Fibroblast of gingiva (primary cell): Measurements from ENCODE around the gene CDK19.
"Not testable (repeated sequence)": the region's sequence is repeated elsewhere in the genome, so short reads cannot be mapped to it uniquely, and the experiment has no call there.

ENCODE experiments used
- DNase-seq: peaks from one replicate; pipeline ENCODE4 v3.0.0-alpha.2; 2011; ENCODE audit warnings: low read depth

CDK19 gene

DNA sequence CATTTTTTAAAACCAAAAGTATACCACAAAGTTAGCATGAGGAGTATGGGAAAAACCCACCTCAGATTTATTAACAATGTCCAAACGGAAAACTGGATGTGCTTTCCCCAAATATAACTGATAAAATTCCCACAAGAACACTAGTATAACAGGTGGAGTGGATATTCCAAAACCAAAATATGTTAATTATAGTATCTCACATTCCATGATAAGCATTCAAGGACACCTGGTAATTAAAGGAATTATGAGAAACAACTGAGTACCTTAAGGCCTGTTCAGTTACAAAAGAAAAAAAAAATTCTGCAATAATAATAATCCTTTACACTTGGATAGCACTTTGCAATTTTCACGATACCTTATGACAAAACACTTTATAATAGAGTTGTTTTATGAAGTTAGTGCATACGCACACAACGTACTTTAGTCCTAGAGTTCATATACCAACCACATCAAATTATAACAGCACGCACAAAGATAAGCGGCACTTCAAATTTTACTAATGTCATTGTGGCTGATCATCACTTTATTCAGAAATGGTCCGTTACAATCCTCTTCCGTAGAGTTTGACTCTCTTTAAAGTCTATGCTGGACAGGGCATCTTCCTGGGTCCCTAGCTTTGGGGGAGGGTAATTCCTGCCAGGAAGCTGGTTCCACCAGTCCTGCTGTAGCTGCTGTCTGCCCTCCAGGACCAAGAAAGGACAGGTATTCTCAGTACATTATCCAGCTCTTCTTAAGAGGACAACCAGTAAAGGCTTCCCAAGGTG lies 1.7 kb downstream of the CDK19 start:
- no peak for DNase-seq

DNA sequence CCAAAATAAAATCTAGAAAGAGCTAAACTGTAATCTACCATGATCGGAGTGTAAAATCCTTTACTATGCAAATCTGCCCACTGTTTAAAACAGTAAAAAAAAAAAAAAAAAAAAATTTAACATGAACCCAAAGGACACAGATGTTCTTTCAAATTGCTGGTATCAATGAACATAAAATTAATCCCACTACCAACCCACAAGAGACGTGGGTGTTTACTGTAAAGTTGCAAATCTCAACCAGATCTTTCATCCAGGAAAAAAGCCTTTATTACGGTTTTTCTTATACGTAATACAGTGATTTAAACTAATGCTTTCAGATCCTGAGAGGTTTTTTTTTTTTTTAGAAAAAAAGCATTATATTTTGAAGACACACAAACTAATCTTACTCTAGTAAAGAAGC lies 2.5 kb downstream of the CDK19 start:
- DNase-seq = no peak

DNA sequence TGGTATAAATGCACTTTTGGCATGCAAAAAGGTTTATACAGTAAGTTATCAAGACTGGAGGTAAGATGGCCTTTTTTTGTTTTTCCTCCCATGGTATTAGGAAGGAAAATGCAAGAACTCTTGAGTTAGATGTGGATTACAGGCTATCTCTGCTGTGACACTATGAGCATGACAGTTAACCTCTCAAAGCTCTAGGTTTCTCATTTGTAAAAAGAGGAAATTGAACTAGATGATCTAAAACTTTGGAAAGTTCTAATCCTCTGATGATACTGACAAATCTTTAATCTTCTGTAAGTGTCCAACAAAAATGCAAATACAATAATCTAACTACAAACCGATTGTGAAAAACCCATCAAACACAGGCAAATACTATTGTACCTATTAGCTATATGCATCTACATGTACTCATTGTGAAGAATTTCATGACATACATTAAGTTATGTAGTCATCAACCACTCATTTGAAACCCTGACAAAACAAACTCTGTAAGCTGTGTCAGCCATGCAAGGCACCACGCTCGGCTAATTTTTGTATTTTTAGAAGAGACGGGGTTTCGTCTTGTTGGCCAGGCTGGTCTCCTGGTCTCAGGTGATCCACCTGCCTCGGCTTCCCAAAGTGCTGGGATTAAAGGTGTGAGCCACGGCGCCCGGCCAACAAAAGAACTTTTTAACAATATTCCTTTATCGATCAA lies 4.2 kb downstream of the CDK19 start:
- DNase-seq = no peak

DNA sequence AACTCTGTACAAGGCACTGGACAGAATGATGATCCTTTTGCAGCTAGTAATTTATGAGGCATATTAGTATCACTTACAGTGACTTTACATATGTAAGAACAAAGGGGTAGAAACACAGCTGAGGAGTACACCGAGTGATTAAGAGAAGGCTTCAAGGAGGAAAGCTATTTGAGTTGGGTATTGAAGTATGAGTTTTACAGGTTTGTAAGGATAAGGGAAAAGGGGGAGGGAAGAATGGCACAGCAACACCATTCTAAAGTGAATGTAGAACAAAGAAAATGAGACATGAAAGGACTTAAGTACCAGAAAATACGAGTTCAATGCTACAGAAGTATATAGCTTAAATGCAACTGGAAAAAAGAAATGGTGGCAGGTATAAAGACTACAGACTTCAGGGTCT lies 5.5 kb downstream of the CDK19 start:
- no peak for DNase-seq

DNA sequence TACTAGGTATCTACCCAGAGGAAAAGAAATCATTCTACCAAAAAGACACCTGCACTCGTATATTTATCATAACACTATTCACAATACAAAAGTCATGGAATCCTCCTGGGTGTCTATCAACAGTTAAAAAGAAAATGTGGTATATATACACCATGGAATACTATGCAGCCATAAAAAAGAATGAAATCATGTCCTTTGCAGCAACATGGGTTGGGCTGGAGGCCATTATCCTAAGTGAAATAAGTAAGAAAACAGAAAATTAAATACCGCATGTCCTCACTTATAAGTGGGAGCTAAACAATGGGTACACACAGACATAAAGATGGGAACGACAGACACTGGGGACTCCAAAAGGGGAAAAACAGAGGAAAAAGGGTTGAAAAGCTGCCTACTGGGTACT lies 13.1 kb downstream of the CDK19 start:
- DNase-seq = not testable (repeated sequence)

DNA sequence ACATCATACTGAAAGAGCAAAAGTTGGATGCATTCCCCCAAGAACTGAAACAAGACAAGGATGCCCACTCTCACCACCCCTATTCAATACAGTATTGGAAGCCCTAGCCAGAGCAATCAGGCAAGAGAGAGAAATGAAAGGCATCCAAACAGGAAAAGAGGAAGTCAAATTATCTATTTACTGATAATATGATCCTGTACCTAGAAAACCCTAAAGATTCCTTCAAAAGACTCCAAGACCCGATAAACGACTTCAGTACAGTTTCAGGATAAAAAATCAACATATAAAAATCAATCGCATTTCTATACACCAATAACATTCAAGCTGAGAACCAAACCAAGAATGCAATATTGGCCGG lies 14.5 kb downstream of the CDK19 start:
- DNase-seq = no peak

DNA sequence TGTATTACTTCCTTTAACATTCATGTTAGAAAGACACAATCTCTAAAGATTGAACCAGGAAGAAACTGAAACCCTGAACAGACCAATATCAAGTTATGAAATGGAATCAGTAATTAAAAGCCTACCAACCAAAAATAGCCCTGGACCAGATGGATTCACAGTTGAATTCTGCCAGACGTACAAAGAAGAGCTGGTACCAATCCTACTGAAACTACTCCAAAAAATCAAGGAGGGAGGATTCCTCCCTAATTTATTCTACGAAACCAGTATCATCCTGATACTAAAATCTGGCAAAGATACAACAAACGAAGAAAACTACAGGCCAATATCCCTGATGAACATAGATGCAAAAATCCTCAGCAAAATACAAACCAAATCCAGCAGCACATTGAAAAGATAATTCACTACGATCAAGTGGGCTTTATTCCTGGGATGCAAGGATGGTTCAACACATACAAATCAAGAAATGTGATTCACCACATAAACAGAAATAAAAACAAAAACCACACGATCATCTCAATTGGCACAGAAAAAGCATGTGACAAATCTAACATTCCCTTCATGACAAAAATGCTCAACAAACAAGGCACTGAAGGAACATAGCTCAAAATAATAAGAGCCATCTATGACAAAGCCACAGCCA lies 15.0 kb downstream of the CDK19 start:
- DNase-seq = no peak

DNA sequence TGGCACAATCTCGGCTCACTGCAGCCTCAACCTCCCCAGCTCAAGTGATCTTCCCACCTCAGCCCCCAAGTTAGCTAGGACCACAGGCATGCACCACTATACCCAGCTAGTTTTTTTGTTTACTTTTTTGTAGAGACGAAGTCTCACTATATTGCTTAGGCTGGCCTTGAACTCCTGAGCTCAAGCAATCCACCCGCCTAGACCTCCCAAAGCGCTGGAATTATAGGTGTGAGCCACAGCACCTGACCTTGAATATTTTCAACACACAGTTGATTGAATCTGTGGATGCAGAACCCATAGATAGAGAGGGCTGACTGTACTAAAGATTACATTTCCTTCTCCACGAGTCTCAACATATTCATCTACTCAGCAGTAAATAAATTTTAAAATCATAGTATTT lies 15.6 kb downstream of the CDK19 start:
- DNase-seq = no peak

DNA sequence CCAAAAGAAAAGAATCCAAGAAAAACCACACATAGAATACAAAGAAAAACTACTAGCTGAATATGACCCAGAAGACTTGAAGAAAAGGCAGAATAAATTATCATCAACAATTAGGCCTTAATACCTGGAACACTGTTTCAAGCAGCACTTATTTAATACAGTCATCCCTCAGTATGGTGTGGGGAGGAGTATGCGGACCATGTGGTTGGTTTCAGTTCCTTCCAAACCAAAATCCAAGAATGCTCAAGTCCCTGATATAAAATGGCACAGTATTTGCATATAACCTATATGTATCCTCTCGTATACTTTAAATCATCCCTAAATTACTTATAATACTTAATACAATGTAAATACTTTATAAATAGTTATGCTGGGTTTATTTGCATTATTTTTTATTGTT lies 16.1 kb downstream of the CDK19 start:
- no peak for DNase-seq

DNA sequence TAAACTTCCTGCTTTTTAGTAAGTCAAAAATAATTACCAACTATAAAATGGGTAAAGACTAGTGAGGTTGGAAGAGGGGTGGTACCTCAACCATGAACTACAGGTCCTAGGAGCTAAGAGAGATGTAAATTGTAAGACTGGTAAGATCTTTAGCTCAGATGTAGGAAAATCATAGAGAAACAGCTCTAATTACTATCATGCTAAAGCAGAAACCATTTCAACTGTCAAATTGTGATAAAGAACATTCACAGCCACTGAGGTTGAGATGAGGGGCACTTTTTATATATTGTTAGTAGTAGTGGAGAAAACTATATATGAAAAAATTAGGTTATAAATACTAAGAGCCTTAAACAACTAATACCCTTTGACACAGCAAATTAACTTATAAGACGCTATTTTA lies 20.0 kb downstream of the CDK19 start:
- no peak for DNase-seq

DNA sequence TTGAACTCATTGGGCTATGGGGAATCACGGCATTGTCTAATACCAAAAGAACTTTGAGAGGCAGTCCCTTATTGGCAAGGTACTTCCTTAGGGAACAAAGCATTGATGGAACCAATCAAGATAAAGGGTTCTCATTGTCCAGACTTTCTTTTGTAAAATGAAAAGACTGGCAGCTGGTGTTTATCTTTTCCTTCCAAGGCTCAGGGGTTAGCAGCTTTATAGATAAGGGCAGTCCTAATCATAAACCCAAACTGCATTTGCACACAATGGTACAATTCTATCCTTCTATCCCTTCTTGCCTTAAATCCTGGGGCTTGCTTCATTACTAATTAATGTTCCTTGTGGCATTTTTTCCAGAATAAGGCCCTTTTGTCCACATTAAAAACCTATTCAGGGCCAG lies 28.6 kb downstream of the CDK19 start:
- no peak for DNase-seq

DNA sequence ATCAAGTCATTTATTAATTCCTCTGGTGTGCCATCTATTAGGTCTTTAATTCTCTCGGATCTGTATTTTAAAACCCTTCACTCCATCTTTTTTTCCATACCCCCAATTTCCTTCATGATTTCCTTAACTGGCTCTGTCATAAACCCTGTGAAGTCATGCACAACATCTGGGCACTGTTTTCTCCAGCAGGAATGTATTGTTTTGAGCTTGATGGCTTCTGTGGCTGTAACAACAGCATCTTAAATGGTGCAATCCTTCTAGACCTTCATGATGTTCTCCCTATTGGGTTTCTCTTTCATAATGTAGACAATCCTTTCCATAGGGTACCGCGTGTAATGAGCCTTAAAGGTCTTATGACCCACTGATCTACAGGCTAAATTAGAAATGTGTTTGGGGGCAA lies 29.0 kb downstream of the CDK19 start:
- DNase-seq = peak; percentile 45

DNA sequence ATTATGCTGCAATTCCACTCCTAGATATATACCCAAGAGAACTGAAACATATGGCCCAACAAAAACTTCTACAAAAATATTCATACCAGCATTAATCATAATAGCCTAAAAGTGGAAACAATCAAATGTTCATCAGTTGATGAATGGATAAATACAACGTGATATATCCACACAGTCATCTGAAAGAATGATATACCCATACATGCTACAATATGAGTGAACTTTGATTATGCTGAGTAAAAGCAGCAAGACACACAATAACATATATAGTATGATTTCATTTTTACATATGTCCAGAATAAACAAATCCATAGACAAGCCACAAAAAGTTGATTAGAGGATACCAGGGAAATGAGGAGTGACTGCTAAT lies 30.7 kb downstream of the CDK19 start:
- DNase-seq = no peak

DNA sequence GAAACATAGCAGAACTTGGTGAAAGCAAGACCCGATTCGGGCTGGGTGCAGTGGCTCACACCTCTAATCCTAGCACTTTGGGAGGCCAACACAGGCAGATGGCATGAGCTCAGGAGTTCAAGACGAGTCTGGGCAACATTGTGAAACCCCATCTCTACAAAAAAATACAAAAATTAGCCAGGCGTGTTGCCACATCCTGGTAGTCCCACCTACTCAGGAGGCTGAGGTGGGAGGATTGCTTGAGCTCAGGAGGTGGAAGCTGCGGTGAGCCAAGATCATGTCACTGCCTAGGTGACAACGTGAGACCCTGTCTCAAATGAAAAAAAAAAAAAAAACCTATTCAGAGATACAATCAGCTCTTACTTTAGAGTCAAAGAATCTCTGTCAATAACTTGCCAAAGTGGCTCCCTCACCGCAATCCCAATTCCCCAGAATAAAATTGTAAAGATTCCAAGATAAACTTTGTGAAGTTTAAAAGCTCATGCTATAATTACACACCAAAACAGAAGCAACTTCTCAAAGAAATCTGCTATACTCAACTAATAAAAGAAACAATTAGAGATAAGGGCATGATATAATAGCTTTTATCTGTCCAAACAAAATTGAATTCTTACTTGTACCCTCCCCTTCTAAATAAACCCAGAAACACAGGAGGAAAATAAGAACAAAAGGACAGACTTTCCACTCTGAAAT lies 33.6 kb downstream of the CDK19 start:
- no peak for DNase-seq

DNA sequence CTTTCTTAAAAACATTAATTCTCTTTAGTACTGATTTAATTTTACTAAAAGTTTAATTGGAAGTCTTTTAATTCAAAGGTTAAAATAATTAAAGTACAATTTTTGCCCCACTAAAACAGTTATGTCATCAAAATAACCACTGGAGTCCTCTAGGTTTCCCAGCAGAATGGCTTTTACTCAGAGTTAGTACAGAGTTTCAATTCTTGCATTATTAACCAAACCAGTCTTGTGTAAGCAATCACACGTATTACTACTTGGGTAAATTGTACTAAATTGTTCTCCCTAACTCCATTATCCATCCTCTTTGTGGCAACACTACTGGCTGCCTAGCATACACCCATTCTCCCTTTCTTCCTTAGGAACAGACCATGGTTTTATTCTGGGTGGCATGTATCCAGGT lies 36.9 kb downstream of the CDK19 start:
- no peak for DNase-seq

DNA sequence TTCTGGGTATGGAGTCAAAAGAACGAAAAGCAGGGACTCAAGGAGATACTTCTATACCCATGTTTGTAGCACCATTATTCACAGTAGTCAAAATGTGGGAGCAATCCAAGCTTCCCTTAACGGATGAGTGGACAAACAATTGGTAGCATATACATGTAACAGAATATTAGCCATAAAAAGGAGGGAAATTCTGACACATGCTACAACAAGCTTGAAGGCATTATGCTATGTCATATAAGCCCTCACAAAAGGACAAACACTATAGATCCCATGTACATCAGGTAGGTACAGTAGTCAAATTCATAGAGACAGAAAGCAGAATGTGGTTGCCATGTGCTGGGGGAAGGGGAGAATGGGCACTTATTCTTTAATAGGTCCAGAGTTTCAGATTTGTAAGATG lies 37.6 kb downstream of the CDK19 start:
- DNase-seq = no peak

DNA sequence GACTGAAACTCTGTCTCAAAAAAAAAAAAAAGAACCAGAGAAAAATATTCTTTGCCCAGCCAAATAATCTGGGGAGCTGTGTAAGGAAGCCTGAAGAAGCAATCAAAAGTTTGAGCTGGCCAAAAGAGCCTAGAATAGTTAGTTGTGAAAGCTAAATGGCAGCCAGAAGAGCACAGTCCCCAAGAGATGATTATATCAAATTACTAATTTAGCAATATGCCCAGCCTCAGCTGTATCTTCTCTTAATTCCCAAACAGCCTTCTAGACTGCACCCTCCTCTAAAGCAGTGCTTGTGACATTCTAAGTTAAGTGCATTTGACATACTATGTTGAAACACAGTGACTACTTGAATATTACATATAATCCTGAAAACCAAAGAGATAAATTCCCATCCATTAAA lies 38.9 kb downstream of the CDK19 start:
- peak; percentile 84 for DNase-seq

DNA sequence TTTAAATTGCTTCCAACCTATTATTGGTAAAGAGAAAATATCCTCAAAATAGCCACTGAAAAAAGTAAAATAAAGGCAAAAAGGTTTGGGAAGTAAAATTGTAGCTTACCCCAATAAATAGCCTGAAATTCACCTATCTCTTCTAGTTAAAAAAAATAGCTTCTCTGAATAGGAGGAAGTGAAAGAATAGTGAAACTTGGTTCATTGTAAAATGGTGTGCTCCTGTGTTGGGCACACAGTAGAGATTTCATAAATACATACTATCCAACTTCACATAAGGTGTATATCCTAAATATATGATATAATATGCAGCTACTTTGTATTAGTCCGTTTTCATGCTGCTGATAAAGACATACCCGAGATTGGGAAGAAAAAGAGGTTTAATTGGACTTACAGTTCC lies 45.3 kb downstream of the CDK19 start:
- DNase-seq = no peak

DNA sequence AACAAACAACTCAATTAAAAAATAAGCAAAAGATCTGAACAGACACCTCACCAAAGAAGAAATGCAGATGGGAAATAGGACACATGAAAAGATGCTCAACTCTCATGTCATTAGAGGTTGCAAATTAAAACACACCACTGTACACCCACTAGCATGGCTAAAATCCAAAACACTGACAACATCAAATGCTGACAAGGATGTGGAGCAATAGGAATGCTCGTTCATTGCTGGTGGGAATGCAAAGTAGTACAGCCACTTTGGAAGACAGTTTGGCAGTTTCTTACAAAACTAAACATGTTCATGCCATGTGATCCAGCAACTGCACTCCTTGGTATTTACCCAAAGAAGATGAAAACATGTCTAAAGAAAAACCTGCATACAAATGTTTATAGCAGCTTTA lies 47.2 kb downstream of the CDK19 start:
- DNase-seq = no peak

DNA sequence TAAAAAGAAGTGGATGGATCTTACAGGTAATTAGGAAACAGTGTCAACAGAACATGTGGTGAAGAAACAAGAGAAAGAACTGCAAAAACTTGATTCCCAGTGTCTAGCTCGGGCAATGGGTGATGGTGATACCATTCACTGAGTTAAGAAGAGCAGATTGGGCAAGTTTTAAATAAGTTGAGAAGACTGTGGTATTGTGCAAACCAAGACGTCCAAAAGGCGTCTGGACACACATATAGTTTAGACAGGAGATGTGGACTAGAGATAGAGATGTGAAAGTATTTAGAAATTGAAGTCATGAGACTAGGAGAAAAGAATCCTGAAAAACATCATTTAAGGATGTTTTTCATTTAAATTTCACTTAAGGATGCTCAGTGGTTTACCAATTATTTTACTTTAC lies 53.9 kb downstream of the CDK19 start:
- no peak for DNase-seq

DNA sequence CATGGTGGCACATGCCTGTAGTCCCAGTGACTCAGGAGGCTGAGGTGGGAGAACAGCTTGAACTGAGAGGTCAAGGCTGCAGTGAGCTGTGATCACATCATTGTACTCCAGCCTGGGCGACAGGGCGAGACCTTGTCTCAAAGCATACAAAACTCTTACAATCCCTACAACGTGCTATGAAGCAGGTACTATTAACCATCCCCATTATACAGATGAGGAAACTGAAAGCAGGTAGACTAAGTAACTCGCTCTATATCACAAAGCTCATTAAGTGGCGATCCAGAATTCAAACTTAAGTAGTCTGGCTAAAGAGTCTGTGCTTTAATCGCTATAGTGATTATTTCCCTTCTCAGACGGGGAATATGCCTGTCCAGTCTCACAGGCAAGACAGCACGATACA lies 54.7 kb downstream of the CDK19 start:
- DNase-seq = no peak

DNA sequence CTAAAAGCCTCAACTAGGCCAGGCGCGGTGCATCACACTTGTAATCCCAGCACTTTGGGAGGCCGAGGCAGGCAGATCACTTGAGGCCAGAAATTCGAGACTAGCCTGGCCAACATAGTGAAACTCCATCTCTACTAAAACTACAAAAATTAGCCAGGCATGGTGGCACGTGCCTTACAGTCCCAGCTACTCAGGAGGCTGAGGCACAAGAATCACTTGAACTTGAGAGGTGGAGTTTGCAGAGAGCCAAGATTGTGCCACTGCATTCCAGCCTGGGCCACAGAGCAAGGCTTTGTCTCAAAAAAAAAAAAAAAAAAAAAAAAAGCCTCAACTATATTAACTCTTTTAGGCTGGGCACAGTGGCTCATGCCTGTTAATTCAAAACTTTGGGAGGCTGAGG lies 55.2 kb downstream of the CDK19 start:
- DNase-seq = not testable (repeated sequence)

DNA sequence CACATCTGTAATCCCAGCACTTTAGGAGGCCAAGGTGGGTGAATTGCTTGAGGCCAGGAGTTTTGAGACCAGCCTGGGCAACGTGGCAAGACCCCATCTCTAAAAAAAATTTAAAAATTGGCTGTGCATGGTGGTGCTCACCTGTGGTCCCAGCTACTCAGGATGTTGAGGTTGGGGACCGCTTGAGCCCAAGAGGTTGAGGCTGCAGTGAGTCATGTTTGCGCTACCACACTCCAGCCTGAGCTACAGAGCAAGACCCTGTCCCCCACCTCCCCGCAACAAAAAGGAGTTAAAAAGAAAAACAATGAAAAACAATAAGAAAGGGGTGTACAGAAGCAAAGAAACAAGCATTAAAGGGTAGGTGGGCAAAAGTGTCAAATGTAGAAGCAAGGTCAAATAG lies 57.3 kb downstream of the CDK19 start:
- DNase-seq = no peak
